HG03039 (cell line): ENCODE results near the gene HRH1.
"Not testable (repeated sequence)": the region's sequence is repeated elsewhere in the genome, so short reads cannot be mapped to it uniquely, and the experiment has no call there.

Source experiments
- ATAC-seq: cut with Tn5 transposase; IDR thresholded peaks from one replicate; pipeline ENCODE4 v1.9.1; 2021; ENCODE audit warnings: mild to moderate bottlenecking, moderate library complexity; ENCODE audit not compliant: unreplicated experiment

HRH1 gene

DNA sequence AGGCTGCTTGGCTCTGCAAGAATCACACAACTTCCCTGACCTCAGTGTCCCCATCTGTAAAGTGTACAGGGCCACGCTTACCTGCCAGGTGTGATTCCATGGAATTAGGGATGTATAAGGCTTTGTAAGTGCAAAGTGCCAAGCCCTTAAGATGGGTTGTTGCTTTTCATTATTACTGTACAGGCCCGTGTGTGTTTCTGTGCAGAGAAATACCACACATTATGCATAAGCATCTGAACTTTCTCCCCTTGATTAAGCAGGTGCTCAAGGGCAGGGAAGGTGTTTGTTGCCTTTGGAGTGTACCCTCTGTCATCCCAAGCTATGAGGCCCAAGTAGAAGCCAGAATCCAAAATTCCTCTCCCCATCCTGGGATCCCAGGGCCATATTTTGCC lies 13.6 kb upstream of the HRH1 start:
- ATAC-seq, result no peak

DNA sequence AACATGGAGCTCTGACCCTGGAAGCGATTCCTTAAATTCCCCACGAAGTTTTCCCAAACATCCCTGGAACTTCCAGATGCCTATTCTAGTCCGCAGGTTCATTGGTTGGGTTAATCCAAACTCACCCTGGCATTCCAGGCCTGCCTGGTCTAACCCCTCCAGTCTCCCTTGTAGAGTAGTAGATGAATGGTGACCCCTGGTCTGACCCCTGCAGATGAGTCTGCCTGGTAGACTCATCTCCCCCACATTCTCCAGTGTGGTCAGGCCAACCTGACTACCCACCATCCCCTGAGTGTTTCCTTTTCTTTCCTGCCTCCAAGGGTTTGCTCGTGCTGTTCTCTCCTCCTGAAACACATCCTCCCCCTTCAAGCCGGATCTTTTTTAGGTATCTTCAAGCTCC lies 10.8 kb upstream of the HRH1 start:
- no peak for ATAC-seq

DNA sequence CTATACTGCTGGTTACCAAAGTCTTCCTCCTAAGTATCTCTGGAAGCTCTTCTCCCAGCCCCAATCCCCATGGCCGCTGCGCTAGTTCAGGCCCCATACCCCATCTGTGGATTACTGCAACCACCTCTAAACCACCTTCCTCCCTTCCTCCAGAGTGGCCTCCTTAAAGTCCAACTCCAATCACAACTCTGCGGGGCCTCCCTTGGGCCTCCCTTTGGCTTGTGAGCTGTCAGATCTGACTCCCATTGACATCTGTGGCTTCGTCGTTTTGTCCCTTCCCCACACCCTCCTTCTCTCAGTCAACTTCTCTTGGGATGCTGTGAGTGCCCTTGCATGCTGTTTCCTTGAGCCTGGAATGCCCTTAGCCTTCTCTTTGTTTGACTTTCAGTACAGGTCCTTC lies 9.3 kb upstream of the HRH1 start:
- no peak for ATAC-seq

DNA sequence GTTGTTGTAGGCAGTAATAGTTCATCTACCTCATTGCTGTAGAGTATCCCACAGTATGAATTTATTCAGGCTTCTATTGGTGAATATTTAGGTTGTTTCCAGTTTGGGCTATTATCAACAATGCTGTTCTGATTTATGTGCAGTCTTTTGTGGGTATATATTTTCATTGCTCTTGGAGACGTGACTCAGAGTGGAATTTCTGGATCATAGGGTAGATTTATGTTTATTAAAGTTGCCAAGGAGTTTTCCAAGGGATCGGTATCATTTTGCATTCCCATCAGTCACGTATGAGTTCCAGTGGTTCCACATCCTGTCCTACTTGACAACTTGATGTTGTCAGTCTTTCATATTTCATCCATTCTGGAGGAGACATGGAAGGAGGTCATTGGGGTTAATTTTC lies 8.4 kb upstream of the HRH1 start:
- no peak for ATAC-seq

DNA sequence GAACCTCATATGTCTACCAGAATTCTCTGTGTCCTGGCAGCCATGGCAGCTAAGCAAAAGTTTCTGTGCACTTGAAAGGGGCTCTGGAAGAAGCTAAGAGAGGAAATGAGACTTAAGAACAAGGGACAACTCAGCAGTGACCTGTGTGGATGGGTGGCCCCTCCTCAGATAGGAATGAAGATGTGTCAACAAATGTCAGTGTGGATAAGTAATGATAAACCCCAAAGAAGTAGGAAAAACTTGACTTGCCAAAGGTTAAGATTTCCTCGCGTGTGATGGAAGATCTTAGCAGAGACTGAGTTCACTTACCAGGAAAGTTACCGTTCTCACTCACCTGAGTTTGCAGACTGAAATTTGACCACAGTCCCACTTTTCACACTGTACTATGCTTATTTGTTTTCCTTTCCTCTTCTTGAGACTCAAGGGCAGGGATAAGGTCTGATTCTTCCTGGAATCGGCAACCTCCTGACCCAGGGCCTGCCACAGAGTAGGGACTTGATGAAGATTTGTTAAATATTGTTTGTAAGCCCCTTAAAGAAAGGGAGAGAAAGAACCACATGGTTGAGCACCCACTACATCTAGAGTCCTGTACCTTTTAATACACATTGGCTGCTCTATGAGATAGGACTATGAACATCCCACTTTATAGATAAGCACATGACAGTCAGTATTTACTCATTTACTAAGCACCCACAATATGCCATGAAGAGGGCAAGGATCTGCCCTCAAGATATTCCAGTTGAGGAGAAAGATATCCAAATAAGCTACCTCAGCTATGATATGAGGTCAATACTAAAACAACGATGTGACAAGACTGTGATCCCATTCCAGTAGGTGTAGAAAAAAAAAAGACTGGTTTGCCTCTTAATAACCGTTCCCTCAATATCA lies 7.3 kb upstream of the HRH1 start:
- no peak for ATAC-seq

DNA sequence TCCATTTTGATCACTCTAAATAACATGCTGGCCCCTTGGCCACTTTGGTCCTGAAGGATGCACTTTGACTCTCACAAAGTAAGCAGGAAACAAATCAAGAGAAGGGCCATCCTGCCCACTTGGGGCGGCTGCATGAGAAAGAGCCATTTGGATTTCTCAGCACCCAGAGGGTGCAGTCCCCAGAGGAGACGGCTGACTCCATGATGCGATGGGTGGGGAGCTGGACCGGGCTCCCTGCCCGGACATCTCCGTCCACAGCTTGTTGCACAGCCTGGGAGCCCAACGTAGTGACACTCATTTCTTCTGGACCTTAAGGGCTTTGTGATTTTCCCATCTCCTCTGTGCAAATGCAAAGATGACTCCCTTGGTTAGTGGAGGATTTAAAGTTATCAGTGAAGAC lies 4.0 kb upstream of the HRH1 start:
- ATAC-seq, result no peak

DNA sequence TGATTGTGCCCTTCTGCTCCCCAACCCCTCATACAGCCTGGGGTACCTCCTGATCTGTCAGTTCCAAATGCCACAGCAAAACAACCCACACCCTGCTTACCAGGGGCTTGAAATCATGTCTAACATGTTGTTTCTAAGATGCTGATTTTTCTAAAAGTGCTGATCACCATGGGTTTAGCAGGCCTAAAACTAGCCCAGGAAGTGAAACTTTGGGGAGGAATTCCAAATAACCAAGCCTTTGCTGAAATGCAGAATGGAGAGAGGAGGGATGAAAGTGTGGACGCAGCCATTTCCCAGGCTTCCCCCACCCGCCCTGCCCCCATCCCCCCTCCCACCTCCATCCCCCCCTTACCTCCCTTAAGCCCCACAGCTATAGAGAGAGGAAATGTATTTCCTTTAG lies 2.0 kb upstream of the HRH1 start:
- ATAC-seq, result no peak

DNA sequence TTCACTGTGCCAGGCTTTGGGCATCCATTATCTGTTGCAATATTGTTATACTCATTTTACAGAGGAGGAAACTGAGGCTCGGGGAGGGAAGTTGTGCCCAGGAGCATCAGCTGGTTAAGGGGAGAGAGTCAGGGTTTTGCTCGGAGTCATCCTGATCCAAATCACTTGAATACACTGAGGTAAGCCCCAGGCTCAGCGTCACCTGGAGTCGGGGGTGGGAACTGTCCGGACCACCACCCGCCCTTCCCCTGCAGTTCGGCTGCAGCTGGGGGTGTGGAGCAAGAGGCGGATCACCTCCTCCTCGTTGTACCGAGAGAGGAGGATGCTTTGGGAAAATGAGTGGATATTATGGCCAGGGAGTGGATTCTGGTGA lies 646 bp downstream of the HRH1 start:
- ATAC-seq, result no peak

DNA sequence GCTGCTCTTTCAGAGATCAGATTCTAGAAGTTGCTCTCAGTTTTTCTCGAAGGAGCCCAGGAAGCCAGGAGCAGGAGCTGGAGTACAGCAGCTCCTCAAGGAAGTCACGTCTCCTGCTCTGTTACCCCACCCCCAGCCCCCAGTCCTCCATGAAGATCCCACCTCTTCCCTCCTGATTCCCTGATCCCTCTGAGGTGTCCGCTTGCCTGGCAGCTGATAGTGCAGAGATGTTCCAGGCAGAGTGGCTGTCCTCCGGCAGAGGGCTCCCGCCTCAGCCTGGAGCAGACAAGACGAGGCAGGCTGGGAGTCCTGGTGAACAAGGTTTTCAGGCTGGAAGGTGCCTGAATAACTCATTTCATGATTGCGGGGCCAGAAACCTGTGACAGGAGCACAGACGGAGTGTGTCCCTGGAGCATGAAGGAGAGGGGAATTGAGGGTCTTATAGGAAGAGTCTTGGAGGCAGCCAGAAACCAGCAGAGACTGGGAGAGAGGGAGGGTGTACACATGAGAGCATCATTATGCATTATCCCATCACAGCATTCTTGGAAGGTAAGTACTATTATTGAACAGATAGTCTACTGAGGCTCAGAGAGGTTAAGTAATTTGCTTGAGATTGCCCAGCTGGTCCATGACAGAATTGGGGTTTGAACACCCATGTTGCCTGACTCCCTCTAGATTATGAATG lies 1.2 kb downstream of the HRH1 start:
- ATAC-seq, result no peak

DNA sequence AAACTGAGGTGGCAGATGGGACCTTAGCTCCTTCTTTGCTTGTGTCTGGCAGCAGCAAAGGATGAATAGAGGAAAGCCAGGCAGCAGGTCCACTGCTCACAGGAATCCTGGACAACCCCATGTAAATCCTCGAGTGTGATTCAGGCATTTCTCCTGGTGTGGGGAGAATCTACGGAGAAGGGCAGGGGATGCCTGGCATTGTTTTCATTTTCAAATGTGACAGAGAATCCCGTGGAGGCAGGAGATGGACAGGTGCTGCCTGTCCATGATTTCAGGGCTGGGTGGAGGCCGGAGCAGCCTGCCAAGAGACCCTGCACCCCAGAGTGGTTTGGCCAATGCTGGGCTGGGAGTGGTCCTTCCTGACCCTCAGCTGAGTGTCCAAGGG lies 1.7 kb downstream of the HRH1 start:
- no peak for ATAC-seq

DNA sequence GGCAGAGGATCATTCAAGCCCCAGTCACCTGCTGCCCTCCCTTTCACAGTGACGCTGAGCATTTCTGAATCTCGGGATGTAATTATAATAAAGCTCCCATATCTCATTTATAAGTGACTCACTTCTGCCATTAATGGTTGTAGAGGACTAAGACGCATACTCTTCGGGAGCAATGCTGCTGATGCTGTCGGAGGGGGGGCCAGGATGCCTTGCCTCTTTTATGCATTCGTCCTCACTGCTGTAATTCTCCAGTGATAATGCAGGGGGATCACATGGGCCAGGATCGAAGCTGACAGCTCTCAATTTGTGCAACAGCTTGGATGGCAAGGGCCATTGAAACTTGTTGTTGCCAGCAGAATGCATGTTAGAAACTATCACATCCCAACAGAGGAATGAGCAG lies 3.1 kb downstream of the HRH1 start:
- ATAC-seq, result no peak

DNA sequence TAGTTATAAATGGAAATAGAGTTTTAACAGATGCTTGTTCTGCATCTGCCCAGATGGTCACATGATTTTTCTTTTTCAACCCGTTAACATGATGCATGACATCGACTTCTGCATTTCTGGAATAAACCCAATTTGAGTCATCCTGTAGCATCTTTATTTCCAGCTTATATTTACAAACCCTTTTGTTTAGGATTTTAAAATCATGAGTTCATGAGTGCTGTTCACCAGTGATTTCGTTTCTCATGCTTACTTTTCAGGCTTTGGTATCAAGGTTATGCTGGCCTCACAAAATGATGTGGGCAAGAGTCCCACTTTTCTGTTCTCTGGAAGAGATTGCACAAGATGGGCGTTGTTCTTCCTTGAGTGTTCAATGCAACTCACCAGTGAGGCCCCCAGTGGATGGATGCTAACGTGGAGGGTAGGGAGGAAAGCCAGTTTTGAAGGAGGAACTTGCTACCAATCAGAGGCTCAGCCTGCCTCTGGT lies 5.2 kb downstream of the HRH1 start:
- ATAC-seq, result no peak

DNA sequence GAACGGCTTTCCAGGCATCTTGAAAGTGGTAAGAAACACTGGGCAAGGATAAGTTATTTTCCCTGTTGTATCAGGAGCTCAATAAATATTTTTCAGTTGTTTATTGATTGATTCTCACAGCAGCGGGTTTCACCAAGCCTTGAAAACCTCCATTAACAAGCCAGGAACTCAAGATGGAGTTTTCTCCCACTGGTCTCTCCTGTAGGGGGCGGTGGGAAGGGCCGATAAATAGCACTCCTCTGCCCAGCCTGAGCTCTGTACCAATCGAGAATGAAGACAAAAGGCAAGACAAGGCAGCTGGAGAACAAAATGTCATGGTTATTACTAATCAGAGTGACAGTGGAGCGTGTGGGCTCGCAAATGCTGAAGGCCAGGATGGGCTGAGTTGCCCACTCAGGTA lies 7.4 kb downstream of the HRH1 start:
- no peak for ATAC-seq

DNA sequence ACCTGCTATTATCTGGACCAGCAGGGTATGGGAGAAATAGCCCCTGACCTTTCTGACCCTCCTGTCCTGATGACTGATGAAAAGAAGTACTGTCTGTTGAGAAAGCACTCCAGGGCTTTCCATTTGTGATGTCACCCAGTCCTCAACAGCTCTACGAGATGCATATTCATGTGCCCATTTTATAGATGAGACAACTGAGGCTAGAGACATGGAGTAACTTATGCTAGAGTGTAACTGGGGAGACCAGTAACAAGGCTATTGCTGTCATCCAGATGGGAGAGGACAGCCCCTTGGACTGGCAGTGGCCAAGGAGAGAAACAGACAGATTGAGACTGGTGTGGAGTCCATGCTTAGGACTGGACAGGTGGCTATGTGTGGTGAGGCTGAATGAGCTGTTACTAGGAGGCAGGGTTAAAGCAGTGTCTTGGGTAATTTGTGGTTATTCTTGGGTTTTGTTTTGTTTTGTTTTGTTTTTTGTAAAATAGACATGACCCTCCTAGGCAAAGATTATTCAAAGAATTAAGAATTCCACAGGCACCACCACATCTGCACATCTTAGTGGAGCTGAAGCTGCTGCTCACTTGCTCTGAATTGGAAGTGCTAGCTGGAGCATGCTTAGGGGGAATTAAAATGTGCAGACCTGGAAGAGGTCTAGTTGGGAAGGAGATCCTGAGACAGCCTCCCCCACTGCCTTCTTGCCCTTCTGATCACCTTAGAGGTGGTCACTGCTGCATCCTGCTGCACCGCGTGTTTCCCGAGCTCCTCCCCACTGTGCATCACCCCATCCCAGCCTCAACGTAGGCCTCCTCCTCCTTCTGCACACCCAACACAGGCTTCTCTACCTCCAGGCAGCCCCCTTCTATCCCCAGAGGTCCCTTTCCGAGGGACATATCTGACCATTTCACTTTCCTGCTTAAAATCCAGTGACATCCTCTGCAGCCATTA lies 8.4 kb downstream of the HRH1 start:
- no peak for ATAC-seq

DNA sequence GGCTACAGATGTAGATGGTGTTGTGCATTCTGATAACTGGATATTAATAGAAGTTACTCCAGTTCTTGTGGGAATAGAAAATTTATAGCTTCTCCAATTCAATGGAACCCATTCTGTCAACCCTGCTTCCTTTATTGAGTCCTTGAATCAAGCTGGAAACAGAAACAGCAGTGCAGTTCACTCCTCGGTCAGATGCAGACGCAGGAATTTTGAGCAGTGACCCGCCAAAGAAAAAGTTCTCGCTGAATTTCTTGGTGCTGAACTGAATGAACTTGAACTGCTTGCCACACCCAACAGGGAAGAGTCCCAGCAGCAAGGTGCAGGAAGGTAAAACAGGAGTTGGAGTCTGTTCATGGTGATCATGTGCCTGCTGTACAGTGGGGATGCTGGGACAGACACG lies 10.3 kb downstream of the HRH1 start:
- no peak for ATAC-seq

DNA sequence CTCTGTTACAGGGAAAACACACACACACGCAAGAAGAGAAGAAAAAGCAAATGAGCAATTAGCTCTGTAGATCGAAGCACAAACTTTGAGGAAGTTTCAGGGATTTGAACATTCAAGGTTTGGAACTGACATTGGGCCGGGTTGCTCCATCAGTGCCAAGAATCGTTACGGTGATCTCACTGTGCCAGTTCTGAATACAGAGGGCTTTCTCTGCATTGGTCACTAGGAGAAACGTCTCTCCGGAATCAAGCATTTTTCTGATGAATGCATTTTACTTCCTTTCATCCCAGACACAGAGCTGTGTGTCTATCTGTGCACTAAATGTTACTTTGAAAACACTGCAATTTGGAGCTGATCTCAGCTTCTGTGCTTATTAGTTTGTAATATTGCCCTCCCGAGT lies 11.2 kb downstream of the HRH1 start:
- ATAC-seq, result no peak

DNA sequence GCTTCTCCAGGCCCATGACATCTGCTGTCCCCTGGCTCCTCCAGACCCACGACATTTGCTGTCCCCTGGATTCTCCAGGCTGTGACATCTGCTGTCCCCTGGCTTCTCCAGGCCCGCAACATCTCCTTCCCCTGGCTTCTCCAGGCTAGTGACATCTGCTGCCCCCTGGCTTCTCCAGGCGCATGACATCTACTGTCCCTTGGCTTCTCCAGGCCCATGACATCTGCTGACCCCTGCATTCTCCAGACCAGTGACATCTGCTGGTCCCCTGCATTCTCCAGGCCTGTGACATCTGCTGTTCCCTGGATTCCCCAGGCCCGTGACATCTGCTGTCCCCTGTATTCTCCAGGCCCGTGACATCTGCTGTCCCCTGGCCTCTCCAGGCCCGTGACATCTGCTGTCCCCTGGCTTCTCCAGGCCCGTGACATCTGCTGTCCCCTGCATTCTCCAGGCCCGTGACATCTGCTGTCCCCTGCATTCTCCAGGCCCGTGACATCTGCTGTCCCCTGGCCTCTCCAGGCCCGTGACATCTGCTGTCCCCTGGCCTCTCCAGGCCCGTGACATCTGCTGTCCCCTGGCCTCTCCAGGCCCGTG lies 12.6 kb downstream of the HRH1 start:
- ATAC-seq, result not testable (repeated sequence)

DNA sequence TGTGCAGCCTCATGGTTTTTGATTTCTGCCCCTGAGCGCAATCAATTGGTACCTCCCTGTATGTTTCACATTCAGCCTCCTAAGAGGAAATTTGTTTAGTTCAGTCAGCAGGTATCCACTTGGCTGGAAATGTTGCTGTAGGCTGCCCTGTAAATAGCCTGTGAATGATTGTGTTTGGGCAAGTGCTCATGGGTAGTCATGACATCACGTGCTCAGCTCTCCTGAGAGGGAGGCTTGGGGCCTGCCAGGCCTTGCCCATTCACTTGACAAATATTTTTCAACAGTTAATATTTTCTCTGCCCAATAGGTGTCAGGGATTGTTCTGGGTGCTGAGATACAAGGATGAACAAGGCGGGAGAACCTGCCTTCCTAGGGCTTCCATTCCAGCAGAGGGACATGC lies 13.3 kb downstream of the HRH1 start:
- ATAC-seq, result no peak

DNA sequence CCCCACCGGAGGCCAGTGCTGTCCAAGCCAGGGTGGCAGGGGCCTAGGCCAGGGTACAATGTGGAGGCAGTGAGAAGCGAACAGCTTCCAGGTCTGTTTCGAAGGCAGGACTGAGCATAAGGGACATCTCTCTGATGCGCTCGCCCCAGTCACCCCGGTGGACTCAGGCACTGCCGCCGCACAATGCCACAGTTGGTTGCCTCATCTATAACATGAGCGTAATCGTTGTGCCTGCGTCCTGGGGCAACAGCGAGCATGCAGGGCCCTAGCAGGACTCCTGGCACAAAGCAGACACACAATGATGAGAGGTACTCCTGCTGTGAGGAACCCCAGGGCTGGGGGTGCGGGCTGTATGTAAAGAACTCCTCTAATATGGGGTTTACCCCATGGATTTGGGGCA lies 14.1 kb downstream of the HRH1 start:
- no peak for ATAC-seq

DNA sequence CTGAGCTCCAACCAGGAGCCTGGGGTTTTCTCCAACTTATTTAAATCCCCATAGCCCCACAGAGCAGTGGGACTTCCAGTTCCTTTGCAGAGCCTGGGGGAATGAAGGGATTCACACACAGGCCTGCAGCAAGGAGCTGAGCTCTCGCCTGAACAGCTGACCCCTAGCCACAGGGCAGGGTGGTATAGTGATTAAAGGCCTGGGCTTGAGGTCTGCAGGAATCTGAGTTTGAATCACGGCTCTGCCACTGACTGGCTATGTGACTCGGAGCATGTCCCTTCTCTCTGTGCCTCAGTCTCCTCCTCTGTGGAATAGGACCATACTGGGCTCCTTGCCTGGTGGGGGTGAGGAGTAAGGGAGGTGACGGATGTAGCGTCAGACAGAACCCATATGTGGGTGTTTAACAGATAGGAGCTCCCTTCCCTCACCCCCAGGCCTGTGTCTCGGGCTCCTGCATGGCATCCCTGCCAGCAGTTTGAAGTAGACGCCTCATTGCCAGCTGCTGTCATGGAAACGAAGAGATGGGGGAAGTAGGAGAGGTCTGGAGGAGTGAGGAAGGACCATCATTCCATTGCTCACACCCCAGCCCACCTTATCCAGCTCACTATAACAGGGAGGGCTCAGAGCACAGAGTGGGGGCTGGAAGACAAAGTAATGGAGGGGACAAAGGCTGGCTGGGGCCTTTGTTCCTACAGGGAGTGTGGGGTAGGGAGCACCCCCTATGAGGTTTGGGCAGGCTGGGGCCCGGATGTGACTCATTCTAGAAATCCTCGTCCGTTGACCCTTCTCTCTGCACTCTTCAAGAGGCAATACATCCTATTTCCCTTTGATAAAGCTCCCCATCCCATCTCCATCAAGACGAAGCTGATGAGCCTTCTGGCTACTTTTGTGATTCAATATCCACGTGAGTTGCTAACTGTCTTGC lies 14.8 kb downstream of the HRH1 start:
- ATAC-seq, result no peak
